ENCODE results near the gene ELMO1.

ELMO1 gene

GRCh38 chr7:36951257-36951697, 497.4 kb downstream of the ELMO1 start:
- DNase-seq (ENCODE audit: low read depth) = no peak
- no peak overlapping the region for H3K4me3 ChIP-seq (ENCODE audit: low read depth, low read length)
- in situ Hi-C loops (cut with HindIII; ENCODE audit: low sequenced_read_pairs) = no loop called here
- no peak for TF ChIP-seq CTCF (IDR thresholded peaks at IDR 0.05; ENCODE audit: low read depth, low read length, missing control alignments)

- in situ Hi-C loops (cut with HindIII; ENCODE audit: low sequenced_read_pairs) = no loop called here
- TF ChIP-seq CTCF (IDR thresholded peaks at IDR 0.05; ENCODE audit: low read depth, low read length, missing control alignments) = no peak
- H3K4me3 ChIP-seq (ENCODE audit: low read depth, low read length) = no peak overlapping the region
- DNase-seq (ENCODE audit: low read depth) = no peak
Measured at GRCh38 chr7:36949711-36950600, 498.7 kb downstream of the ELMO1 start.

GRCh38 chr7:36946401-36946739, 502.3 kb downstream of the ELMO1 start:
- DNase-seq (ENCODE audit: low read depth) = no peak
- H3K4me3 ChIP-seq (ENCODE audit: low read depth, low read length) = no peak overlapping the region
- in situ Hi-C loops (cut with HindIII; ENCODE audit: low sequenced_read_pairs) = no loop called here
- TF ChIP-seq CTCF (IDR thresholded peaks at IDR 0.05; ENCODE audit: low read depth, low read length, missing control alignments) = no peak

GRCh38 chr7:36945612-36946400, 502.9 kb downstream of the ELMO1 start:
- TF ChIP-seq CTCF (IDR thresholded peaks at IDR 0.05; ENCODE audit: low read depth, low read length, missing control alignments) = no peak
- H3K4me3 ChIP-seq (ENCODE audit: low read depth, low read length) = no peak overlapping the region
- no peak for DNase-seq (ENCODE audit: low read depth)
- in situ Hi-C loops (cut with HindIII; ENCODE audit: low sequenced_read_pairs) = no loop called here

GRCh38 chr7:36944838-36945237, 503.8 kb downstream of the ELMO1 start:
- in situ Hi-C loops (cut with HindIII; ENCODE audit: low sequenced_read_pairs) = no loop called here
- TF ChIP-seq CTCF (IDR thresholded peaks at IDR 0.05; ENCODE audit: low read depth, low read length, missing control alignments) = no peak

GRCh38 chr7:36943591-36944435, 504.9 kb downstream of the ELMO1 start:
- in situ Hi-C loops (cut with HindIII; ENCODE audit: low sequenced_read_pairs) = no loop called here
- no peak for DNase-seq (ENCODE audit: low read depth)
- no peak overlapping the region for H3K4me3 ChIP-seq (ENCODE audit: low read depth, low read length)
- no peak for TF ChIP-seq CTCF (IDR thresholded peaks at IDR 0.05; ENCODE audit: low read depth, low read length, missing control alignments)

More at GRCh38 chr7:36944838-36945237, 503.8 kb downstream of the ELMO1 start:
- H3K4me3 ChIP-seq (ENCODE audit: low read depth, low read length) = no peak overlapping the region
- DNase-seq (ENCODE audit: low read depth) = no peak

Data from astrocyte of the cerebellum (primary cell).